ENCODE data around the gene NHLRC4. TPM values are rescaled to one million over a fixed set of nuclear protein-coding genes. Genes with fewer than 3 reads are reported as not detected.
A peak's percentile ranks its signal among the peaks of the same experiment; 100 is the strongest.

The NHLRC4 gene
- polyA plus RNA-seq, 1 donor (not counting 4 experiments of a cell fraction or from before 2014, with no cell fraction given) = 0.10 TPM

DNA sequence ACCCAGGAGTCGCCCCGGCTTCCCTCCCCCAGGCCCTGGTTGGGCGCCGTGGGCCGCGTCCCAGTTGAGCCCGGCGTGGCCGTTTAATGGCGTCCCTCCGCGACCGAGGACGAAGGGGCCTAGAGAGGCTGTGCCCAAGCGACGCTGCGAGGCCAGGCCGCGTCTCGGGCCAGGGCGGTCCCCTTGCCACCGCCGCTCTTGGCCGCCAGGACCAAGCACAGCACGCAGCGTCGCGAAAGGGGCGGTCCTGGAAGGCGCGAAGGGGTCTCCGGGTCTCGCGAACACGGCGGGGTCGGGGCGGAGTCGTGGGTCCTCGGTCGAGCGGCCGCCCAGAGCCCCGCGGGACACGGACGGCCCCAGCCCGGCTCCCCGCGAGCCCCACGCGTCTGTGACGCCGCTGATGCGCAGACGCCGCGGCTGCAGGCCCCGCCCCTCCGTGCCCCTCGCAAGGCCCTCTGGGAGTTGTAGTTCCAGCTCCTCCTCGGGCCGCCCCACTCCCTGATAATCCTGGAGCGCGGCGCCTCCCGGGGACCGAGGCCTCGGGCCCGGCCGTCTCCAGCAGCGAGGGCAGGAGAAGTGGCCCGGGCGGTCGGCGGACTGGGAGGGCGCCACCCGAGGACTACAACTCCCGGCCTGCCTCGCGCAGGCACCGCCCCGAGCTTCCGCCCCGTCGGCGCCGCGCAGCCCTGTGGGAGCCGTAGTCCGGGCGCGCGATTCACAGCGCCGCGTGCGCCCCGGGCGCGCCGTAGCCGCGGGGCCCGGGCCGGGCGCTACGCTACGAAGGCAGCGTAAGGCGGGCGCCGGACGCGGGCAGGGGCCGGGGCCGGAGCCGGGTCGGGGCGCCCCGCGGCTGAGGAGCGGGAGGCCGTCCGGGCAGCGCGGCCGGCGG lies 39.5 kb upstream of the NHLRC4 start, which contains the start of gene CAPN15:
Gene CAPN15 (plus strand): TSS at position 698 of the 889 bp plus-strand sequence. CDS start 19,127 bp downstream, outside the sequence.
- Histone ChIP-seq H3K9me1 (ENCODE audit: control insufficient read depth, extremely low read depth, insufficient read depth, low read length) (peaks cover 4% of the 10 kb centered on the region), H3K27me3 (ENCODE audit: control insufficient read depth, extremely low read depth, insufficient read depth, low read length) (no peaks in the 10 kb centered on the region), H3K4me1 (ENCODE audit: control insufficient read depth, extremely low read depth, insufficient read depth, low read length) (peaks cover 29% of the 10 kb centered on the region), H3K9ac (ENCODE audit: control insufficient read depth, extremely low read depth, insufficient read depth, low read length) (peak within 1 kb of the TSS; percentile 89), H4K20me1 (ENCODE audit: control insufficient read depth, extremely low read depth, insufficient read depth, low read length) (peaks cover 25% of the 10 kb centered on the region), H2AFZ (ENCODE audit: control insufficient read depth, low read length) (peak within 1 kb of the TSS; percentile 33), H3K36me3 (ENCODE audit: control insufficient read depth in 2 of 2, extremely low read depth in 1 of 2, insufficient read depth in 2 of 2, low read length in 2 of 2) (peaks cover 0 to 8% of the 10 kb centered on the region in 2 experiments), H3K4me2 (ENCODE audit: control insufficient read depth, extremely low read depth, insufficient read depth, low read depth, low read length) (peak within 1 kb of the TSS; percentile 93), H3K79me2 (ENCODE audit: control insufficient read depth, insufficient read depth, low read length) (peaks cover 67% of the 10 kb centered on the region), H3K4me3 (ENCODE audit: control insufficient read depth in 2 of 3, extremely low read depth in 1 of 3, insufficient read depth in 2 of 3, low read depth in 1 of 3, low read length in 3 of 3) (peak within 1 kb of the TSS; percentile 87 to 95 (median 90)), H3K9me3 (ENCODE audit: control insufficient read depth, low read depth, low read length) (no peaks in the 10 kb centered on the region), H3K27ac (ENCODE audit: control insufficient read depth, insufficient read depth, low read length) (peak within 1 kb of the TSS; percentile 83)
- FAIRE-seq (no peak), DNase-seq (ENCODE audit: low read depth, low spot score) (no peak)
- dilution Hi-C loops (cut with MboI; ENCODE audit: extremely low pct_ligation_motif_present, low sequenced_read_pairs) = no loop called here
- no peak for TF ChIP-seq EZH2 (IDR thresholded peaks at IDR 0.05; ENCODE audit: low read length)
- TF ChIP-seq, protein P1, sequence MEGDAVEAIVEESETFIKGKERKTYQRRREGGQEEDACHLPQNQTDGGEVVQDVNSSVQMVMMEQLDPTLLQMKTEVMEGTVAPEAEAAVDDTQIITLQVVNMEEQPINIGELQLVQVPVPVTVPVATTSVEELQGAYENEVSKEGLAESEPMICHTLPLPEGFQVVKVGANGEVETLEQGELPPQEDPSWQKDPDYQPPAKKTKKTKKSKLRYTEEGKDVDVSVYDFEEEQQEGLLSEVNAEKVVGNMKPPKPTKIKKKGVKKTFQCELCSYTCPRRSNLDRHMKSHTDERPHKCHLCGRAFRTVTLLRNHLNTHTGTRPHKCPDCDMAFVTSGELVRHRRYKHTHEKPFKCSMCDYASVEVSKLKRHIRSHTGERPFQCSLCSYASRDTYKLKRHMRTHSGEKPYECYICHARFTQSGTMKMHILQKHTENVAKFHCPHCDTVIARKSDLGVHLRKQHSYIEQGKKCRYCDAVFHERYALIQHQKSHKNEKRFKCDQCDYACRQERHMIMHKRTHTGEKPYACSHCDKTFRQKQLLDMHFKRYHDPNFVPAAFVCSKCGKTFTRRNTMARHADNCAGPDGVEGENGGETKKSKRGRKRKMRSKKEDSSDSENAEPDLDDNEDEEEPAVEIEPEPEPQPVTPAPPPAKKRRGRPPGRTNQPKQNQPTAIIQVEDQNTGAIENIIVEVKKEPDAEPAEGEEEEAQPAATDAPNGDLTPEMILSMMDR (optimal IDR thresholded peaks at IDR 0.05 in 1 of 3, IDR thresholded peaks at IDR 0.05 in 1 of 3, conservative IDR thresholded peaks at IDR 0.05 in 1 of 3; ENCODE audit: extremely low read depth in 1 of 3, insufficient read depth in 2 of 3, low read length in 3 of 3) = no peak

DNA sequence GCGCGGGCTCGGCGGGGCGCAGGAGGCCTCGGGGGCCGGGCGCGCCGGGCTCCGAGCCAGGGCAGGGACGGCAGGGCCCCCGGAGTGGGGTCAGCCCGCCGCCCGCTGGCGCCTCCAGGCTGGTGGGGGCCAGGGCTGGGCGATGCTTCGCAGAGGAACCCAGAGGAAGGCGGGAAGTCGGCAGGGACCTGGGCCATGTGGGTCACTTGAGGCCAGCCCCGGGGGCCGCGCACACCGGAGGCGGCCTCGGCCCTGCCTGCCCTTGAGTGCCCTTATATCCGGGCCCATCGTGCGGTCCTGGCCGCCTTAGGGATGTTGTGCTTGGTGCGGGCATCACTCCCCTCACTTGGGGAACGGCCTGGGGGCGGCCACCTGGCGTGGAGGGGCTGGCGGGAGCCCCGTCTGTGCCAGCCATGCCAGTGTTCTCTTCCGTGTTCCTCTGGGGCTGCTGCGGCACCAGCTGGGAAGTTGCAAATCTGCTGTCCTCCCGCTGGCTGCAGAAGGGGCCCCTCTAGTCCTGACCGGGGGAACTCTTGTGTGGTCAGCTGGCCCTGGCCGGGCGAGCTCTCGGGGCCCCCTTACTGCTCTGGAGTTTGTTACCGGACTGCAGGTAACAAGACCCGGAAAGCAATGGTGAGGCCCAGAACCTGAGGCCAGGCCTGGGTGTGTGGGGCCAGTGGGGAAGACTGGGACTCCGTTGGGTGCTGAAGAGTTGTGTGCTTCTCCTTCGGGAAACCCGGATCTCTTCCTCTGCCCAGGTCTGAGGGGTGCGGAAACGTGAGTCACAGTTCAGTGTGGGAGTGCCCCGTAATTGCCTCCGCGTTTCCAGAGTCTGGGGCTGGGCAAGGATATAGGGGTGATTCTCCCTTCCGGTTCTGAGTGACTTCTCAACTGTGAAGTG lies 38.4 kb upstream of the NHLRC4 start:
- TF ChIP-seq EZH2 (IDR thresholded peaks at IDR 0.05; ENCODE audit: low read length) = no peak
- TF ChIP-seq, protein P1 (optimal IDR thresholded peaks at IDR 0.05 in 1 of 3, IDR thresholded peaks at IDR 0.05 in 1 of 3, conservative IDR thresholded peaks at IDR 0.05 in 1 of 3; ENCODE audit: extremely low read depth in 1 of 3, insufficient read depth in 2 of 3, low read length in 3 of 3) = no peak
- dilution Hi-C loops (cut with MboI; ENCODE audit: extremely low pct_ligation_motif_present, low sequenced_read_pairs) = no loop called here
- no peaks in the 10 kb centered on the region for H3K9me3 ChIP-seq (ENCODE audit: control insufficient read depth, low read depth, low read length)
- peaks cover 29% of the 10 kb centered on the region for H3K4me1 ChIP-seq (ENCODE audit: control insufficient read depth, extremely low read depth, insufficient read depth, low read length)
- no peaks in the 10 kb centered on the region for H3K27me3 ChIP-seq (ENCODE audit: control insufficient read depth, extremely low read depth, insufficient read depth, low read length)
- DNase-seq (ENCODE audit: low read depth, low spot score) = no peak
- H2AFZ ChIP-seq (ENCODE audit: control insufficient read depth, low read length) = no peak overlapping the region
- H3K9me1 ChIP-seq (ENCODE audit: control insufficient read depth, extremely low read depth, insufficient read depth, low read length) = peaks cover 4% of the 10 kb centered on the region
- peaks cover 74% of the 10 kb centered on the region for H3K79me2 ChIP-seq (ENCODE audit: control insufficient read depth, insufficient read depth, low read length)
- H3K4me2 ChIP-seq (ENCODE audit: control insufficient read depth, extremely low read depth, insufficient read depth, low read depth, low read length) = peak overlapping the region; percentile 91
- FAIRE-seq = peak; percentile 73
- H3K36me3 ChIP-seq (ENCODE audit: control insufficient read depth in 2 of 2, extremely low read depth in 1 of 2, insufficient read depth in 2 of 2, low read length in 2 of 2) = peaks cover 0 to 8% of the 10 kb centered on the region in 2 experiments
- peaks cover 27% of the 10 kb centered on the region for H4K20me1 ChIP-seq (ENCODE audit: control insufficient read depth, extremely low read depth, insufficient read depth, low read length)
- peak overlapping the region; percentile 89 for H3K9ac ChIP-seq (ENCODE audit: control insufficient read depth, extremely low read depth, insufficient read depth, low read length)
- H3K4me3 ChIP-seq (ENCODE audit: control insufficient read depth in 2 of 3, extremely low read depth in 1 of 3, insufficient read depth in 2 of 3, low read depth in 1 of 3, low read length in 3 of 3) = peak overlapping the region; percentile 87 to 95 (median 90)
- H3K27ac ChIP-seq (ENCODE audit: control insufficient read depth, insufficient read depth, low read length) = peak overlapping the region; percentile 83
